HG03520 (cell line): ENCODE data around the gene LAMTOR1.

ENCODE experiments used
- ATAC-seq: cut with Tn5 transposase; IDR thresholded peaks from one replicate; pipeline ENCODE4 v1.9.1; 2021; ENCODE audit warnings: mild to moderate bottlenecking, moderate library complexity; ENCODE audit not compliant: unreplicated experiment

Gene LAMTOR1

GRCh38 chr11:72083414-72083813, 19.7 kb downstream of the LAMTOR1 start:
- ATAC-seq, result no peak

DNA sequence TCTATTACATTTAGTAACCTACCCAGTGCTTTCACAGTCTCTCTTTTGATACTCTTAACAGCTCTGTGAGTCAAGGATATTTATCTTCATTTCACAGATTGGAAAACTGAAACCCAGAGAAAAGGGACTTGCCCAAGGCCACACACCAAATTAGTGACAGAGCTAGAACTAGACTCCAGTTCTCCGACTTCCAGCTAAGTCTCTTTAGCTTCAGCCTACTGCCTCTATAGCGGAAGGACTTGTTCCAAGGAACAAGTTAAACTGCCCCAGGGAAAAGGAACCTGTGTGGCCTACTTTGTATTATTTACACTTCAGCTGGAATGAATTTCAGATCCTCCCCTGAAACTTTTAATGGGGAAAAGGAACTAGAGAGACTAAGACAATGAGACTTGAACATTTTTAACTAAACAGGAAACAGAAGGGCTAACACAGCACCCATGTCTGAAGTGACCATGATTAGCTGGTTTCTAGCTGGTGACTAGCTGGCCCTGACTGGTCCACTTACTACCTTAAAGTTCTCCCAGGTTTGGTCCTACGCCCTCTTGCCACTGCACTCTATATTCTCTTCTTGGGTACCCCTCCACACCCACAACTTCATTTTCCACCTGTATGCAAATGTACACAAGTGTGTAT, 21.2 kb downstream of the LAMTOR1 start:
- ATAC-seq, result no peak

DNA sequence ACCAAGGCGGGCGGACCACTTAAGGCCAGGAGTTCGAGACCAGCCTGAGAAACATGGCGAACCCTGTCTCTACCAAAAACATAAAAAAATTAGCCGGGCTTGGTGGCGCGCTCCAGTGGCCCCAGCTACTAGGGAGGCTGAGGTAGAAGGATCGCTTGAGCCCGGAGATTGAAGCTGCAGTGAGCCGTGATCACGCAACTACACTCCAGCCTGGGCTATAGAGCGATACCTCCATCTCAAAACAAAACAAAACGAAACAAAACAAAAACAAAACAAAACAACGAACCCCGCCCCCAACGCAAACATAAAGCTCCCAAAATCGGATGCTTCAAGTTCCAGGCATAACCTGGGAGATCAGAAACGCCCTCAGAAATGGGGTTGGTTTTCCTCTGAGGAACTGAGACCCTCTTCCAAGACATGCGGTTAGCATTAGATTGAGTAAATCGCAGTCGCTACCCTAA, 21.9 kb downstream of the LAMTOR1 start:
- no peak for ATAC-seq

GRCh38 chr11:72080326-72081183, 22.5 kb downstream of the LAMTOR1 start, which contains the start of the genes LRRC51 and NUMA1:
LRRC51 (plus strand) TSS chr11:72080850; CDS start chr11:72089084, 8,234 bp downstream.
NUMA1 (minus strand) TSS chr11:72080542; CDS start chr11:72035943, 44,599 bp downstream.
- peak; percentile 88 for ATAC-seq

DNA sequence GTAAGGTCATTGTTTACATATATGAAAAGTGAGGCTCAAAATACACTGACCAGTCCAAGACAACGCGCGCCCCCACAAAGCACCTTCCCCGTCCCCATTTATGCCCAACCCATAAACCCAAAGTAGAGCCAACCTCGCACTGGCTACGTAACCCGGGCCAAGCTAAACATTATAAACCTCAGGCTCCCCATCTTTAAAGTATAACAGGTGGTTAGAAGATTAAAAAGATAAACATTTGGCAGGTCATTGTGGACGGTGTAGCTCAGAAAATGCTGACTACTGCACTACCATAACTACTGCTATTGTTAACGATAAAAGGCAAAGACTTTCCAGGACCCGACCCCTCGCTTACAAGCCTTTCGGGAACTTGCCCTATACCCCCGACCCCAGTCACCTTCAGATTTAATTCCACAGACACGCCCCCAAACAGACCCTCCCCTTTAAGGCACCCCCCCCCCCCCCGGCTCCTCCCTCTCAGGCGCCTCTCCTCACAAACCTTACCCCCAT, 23.2 kb downstream of the LAMTOR1 start:
- no peak for ATAC-seq

- ATAC-seq, result no peak
Measured at GRCh38 chr11:72078477-72078876, 24.6 kb downstream of the LAMTOR1 start.

GRCh38 chr11:72075756-72076155, 27.3 kb downstream of the LAMTOR1 start:
- ATAC-seq, result no peak

DNA sequence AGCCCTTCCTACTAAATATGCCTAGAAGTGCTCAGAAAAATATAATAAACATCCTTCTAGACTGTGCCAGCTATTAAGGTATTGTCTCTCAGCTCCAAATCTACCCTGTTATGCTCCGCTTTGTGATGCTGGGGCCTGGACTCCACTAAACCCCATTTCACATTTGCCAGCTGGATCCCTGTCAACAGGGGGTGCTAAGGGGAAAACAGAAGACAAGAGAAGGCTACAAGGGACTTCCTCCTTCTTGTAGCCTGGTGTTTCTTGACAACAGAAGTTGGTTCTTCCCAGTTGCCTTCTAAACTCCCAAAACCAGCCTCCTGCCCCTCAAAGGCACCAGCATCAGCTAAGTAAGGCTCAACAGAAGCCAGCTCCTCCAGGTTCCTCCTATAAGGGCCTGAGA, 28.0 kb downstream of the LAMTOR1 start:
- no peak for ATAC-seq

- no peak for ATAC-seq
Measured at GRCh38 chr11:72072348-72072747, 30.7 kb downstream of the LAMTOR1 start.

- ATAC-seq, result no peak
Measured at GRCh38 chr11:72070491-72070890, 32.6 kb downstream of the LAMTOR1 start.

DNA sequence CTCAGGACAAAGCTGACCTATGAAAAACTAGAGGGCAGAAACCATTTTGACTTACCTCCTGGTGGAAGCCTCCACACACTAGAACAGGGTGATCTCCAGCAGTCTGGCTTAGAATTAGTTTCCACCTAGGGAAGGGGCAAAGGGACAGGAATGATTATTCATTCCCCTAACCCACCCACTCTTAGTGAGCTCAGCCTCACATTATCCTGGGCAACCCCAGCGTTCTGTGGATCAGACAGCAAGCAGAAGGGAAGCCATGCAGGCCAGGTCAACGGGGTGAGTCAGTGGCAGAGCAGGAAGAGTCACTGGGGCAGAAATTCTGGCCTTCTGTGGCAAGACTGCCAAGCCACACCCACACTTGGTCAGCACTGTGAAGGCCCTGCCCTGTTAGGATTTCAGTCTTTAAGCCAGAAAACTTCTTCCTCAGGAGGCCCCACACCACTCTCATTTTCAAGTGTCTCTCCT, 33.3 kb downstream of the LAMTOR1 start:
- peak; percentile 50 for ATAC-seq

DNA sequence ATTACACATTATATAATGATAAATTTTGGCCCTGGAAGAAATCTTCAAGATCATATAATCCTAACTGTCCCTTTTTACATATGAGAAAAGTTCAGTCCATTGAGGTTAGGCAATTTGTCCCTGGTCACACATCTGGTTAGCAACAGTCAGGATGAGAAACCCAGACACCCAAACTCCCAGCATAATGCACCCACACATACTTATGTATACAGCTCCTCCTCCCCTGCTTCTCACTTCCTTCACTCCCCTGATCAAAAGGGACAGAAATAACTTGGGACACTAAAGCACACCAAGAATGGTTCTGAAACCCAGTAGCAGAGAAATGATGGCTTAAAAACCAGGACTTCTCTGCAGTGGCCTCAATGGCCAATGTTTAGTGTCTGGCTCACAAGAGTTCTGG, 33.9 kb downstream of the LAMTOR1 start:
- ATAC-seq, result no peak

DNA sequence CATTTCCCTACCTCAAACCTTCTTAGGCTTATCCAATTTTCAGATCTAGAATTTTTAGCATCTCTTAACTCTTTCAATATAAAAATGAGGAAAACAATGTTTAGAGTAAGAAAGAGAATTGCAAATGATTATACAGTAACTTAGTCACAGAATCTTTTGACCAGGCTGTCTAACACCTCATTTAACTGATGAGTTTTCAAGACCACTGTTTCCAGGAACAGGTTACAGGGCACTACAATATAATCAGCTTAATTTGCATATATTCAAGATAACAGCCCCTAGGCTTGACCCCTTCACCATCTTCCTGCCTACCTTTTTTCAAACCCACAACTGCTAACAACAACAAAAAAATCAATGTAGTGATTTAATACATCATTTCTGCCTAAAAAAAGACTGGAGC, 35.4 kb downstream of the LAMTOR1 start:
- ATAC-seq, result no peak

GRCh38 chr11:72067266-72067665, 35.8 kb downstream of the LAMTOR1 start:
- ATAC-seq, result no peak

GRCh38 chr11:72066855-72067254, 36.2 kb downstream of the LAMTOR1 start:
- no peak for ATAC-seq

DNA sequence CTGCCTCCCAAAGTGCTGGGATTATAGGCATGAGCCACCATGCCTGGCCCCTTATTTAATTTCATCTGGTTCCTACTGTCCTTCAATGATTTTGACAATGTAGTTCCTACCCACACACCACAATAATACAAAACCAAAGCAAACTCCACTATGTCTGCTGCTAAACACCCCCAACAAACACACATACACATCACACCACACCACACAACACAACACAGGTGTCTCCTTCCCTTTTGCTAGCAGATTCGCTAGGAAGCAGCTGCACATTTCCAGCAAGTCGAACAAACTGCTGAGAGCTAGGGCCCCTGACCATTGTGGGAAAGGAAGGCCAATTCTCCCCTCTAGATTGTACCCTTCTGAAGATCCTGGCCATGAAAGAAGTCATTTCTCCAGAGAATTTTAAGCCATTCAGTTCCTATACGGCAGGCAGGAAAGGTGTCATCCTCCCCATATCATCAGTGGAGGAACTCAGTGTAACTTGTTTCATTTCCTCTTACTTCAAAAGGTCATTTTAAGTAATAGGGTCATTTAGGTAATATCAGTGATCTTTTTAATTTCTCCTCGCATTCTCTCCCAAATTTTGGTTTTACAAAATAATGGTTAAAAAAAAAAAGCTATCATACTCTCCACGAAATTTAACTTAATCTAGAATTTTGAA, 41.2 kb downstream of the LAMTOR1 start:
- ATAC-seq, result no peak

DNA sequence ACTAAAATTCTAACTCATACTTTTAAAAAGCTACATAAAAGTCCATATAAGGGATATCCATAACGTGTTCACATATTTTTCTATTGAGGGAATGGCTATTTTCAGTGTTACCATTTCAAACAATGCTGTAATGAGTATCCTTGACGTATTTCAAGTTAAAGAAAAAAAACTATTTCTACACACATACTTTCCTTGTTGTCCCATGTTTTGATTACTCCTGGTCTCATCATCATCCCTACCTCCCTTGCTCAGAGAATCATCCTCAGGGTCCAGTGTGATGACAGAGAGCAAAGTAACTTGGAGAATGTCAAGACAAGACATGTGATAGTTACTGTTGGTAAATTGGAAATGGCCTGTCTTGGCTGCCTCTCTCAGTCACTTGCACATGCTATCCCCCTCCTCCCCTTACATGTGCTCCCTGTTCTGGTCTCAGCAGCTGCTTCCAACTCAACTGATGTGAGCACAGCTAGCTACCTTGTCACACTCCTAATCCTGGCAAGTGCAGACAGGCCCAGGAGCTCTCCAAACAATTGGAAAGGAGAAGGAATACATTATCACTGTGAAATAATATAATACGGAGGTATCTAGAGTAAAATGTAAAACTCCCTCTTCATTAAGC, 44.6 kb downstream of the LAMTOR1 start:
- ATAC-seq, result no peak

DNA sequence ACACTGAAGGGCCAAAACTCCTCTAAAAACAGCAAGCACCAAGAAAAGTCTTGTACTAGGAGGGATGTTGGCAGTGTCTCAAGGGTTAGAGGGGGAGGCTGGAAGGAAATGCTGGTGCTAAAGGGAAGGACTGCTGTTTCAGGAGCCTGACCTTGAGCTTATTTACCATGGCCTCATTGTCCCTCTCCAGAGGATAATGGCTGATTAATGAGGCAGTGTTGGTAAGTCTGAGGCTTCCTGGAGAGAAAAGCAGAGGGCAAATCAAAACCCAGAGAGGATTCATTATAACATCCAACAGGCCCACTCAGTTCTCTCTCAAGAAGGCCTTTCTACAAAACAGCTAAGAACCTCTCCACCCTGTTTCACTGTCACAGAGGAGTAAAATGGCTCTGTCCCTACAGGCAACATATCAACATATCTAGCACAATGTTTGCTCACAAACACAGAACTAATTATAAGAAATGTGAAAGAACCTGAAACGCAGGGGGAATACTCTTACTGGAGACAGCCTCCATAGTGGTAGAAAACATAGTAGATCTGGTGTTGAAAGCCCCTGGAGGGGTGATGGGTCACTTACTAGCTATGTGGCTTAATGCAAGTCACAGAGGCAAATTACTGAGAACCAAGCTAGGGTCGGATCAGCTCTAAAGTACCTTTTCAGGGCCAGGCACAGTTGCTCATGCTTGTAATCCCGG, 54.2 kb downstream of the LAMTOR1 start:
- no peak for ATAC-seq
